ENCODE measurements around the gene GPBP1. TPM values are rescaled to one million over a fixed set of nuclear protein-coding genes. Genes with fewer than 3 reads are reported as not detected.

GPBP1 gene
- total RNA-seq, 1 experiment from 2014 or later, result 100 TPM

DNA sequence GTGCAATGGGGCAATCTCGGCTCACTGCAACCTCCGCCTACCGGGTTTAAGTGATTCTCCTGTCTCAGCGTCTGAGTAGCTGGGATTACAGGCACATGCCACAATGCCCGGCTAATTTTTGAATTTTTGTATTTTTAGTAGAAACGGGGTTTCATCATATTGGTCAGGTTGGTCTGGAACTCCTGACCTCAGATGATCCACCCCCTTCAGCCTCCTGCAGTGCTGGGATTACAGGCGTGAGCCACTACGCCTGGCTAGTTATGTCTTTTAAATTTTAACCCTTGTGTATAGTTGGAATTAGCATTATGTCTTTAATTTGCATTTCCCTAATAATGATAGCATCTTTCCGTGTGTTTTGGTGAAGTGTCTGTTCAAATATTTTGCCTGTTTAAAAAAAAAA is 11.5 kb downstream of the GPBP1 start:
- DNase-seq (ENCODE audit: low spot score) (no peak), ATAC-seq (no peak)
- TF ChIP-seq TEAD4 (CRISPR knock-in tag; IDR thresholded peaks at IDR 0.05) (no peak), ZNF317 (CRISPR knock-in tag; IDR thresholded peaks at IDR 0.05; ENCODE audit: borderline replicate concordance, low read depth) (no peak), ATF1 (CRISPR knock-in tag; IDR thresholded peaks at IDR 0.05) (no peak), ZNF138 (CRISPR knock-in tag; conservative IDR thresholded peaks at IDR 0.05) (no peak), GRHL2 (CRISPR knock-in tag; IDR thresholded peaks at IDR 0.05; ENCODE audit: insufficient replicate concordance, severe bottlenecking) (no peak), OVOL2 (CRISPR knock-in tag; IDR thresholded peaks at IDR 0.05; ENCODE audit: borderline replicate concordance) (no peak), ETV6 (CRISPR knock-in tag; IDR thresholded peaks at IDR 0.05) (no peak), ZNF423 (CRISPR knock-in tag; IDR thresholded peaks at IDR 0.05) (no peak), JUN (CRISPR knock-in tag; IDR thresholded peaks at IDR 0.05) (no peak), TCF7 (CRISPR knock-in tag; IDR thresholded peaks at IDR 0.05; ENCODE audit: low read depth) (no peak), RORB (CRISPR knock-in tag; IDR thresholded peaks at IDR 0.05) (no peak), NFE2L1 (CRISPR knock-in tag; IDR thresholded peaks at IDR 0.05) (no peak)
- TF ChIP-seq, protein P1, sequence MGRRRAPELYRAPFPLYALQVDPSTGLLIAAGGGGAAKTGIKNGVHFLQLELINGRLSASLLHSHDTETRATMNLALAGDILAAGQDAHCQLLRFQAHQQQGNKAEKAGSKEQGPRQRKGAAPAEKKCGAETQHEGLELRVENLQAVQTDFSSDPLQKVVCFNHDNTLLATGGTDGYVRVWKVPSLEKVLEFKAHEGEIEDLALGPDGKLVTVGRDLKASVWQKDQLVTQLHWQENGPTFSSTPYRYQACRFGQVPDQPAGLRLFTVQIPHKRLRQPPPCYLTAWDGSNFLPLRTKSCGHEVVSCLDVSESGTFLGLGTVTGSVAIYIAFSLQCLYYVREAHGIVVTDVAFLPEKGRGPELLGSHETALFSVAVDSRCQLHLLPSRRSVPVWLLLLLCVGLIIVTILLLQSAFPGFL (CRISPR knock-in tag; IDR thresholded peaks at IDR 0.05; ENCODE audit: borderline replicate concordance), result no peak
- TF ChIP-seq, protein P2, sequence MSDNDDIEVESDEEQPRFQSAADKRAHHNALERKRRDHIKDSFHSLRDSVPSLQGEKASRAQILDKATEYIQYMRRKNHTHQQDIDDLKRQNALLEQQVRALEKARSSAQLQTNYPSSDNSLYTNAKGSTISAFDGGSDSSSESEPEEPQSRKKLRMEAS (CRISPR knock-in tag; IDR thresholded peaks at IDR 0.05), result no peak
- TF ChIP-seq, protein P3, sequence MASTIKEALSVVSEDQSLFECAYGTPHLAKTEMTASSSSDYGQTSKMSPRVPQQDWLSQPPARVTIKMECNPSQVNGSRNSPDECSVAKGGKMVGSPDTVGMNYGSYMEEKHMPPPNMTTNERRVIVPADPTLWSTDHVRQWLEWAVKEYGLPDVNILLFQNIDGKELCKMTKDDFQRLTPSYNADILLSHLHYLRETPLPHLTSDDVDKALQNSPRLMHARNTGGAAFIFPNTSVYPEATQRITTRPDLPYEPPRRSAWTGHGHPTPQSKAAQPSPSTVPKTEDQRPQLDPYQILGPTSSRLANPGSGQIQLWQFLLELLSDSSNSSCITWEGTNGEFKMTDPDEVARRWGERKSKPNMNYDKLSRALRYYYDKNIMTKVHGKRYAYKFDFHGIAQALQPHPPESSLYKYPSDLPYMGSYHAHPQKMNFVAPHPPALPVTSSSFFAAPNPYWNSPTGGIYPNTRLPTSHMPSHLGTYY (CRISPR knock-in tag; IDR thresholded peaks at IDR 0.05), result no peak
- TF ChIP-seq, protein P4, sequence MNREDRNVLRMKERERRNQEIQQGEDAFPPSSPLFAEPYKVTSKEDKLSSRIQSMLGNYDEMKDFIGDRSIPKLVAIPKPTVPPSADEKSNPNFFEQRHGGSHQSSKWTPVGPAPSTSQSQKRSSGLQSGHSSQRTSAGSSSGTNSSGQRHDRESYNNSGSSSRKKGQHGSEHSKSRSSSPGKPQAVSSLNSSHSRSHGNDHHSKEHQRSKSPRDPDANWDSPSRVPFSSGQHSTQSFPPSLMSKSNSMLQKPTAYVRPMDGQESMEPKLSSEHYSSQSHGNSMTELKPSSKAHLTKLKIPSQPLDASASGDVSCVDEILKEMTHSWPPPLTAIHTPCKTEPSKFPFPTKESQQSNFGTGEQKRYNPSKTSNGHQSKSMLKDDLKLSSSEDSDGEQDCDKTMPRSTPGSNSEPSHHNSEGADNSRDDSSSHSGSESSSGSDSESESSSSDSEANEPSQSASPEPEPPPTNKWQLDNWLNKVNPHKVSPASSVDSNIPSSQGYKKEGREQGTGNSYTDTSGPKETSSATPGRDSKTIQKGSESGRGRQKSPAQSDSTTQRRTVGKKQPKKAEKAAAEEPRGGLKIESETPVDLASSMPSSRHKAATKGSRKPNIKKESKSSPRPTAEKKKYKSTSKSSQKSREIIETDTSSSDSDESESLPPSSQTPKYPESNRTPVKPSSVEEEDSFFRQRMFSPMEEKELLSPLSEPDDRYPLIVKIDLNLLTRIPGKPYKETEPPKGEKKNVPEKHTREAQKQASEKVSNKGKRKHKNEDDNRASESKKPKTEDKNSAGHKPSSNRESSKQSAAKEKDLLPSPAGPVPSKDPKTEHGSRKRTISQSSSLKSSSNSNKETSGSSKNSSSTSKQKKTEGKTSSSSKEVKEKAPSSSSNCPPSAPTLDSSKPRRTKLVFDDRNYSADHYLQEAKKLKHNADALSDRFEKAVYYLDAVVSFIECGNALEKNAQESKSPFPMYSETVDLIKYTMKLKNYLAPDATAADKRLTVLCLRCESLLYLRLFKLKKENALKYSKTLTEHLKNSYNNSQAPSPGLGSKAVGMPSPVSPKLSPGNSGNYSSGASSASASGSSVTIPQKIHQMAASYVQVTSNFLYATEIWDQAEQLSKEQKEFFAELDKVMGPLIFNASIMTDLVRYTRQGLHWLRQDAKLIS (CRISPR knock-in tag; IDR thresholded peaks at IDR 0.05; ENCODE audit: borderline replicate concordance), result no peak
- TF ChIP-seq, protein P5, sequence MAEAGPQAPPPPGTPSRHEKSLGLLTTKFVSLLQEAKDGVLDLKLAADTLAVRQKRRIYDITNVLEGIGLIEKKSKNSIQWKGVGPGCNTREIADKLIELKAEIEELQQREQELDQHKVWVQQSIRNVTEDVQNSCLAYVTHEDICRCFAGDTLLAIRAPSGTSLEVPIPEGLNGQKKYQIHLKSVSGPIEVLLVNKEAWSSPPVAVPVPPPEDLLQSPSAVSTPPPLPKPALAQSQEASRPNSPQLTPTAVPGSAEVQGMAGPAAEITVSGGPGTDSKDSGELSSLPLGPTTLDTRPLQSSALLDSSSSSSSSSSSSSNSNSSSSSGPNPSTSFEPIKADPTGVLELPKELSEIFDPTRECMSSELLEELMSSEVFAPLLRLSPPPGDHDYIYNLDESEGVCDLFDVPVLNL (CRISPR knock-in tag; IDR thresholded peaks at IDR 0.05; ENCODE audit: borderline replicate concordance, low read depth), result no peak
- TF ChIP-seq, protein P6, sequence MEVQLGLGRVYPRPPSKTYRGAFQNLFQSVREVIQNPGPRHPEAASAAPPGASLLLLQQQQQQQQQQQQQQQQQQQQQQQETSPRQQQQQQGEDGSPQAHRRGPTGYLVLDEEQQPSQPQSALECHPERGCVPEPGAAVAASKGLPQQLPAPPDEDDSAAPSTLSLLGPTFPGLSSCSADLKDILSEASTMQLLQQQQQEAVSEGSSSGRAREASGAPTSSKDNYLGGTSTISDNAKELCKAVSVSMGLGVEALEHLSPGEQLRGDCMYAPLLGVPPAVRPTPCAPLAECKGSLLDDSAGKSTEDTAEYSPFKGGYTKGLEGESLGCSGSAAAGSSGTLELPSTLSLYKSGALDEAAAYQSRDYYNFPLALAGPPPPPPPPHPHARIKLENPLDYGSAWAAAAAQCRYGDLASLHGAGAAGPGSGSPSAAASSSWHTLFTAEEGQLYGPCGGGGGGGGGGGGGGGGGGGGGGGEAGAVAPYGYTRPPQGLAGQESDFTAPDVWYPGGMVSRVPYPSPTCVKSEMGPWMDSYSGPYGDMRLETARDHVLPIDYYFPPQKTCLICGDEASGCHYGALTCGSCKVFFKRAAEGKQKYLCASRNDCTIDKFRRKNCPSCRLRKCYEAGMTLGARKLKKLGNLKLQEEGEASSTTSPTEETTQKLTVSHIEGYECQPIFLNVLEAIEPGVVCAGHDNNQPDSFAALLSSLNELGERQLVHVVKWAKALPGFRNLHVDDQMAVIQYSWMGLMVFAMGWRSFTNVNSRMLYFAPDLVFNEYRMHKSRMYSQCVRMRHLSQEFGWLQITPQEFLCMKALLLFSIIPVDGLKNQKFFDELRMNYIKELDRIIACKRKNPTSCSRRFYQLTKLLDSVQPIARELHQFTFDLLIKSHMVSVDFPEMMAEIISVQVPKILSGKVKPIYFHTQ (CRISPR knock-in tag; IDR thresholded peaks at IDR 0.05), result no peak
- TF ChIP-seq, protein P7, sequence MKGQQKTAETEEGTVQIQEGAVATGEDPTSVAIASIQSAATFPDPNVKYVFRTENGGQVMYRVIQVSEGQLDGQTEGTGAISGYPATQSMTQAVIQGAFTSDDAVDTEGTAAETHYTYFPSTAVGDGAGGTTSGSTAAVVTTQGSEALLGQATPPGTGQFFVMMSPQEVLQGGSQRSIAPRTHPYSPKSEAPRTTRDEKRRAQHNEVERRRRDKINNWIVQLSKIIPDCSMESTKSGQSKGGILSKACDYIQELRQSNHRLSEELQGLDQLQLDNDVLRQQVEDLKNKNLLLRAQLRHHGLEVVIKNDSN (CRISPR knock-in tag; IDR thresholded peaks at IDR 0.05), result no peak
- ChIA-PET CTCF (interaction anchor here (0.6 kb wide), 1 partner anchor 253 kb away, joined by 3 read pairs; no protein-coding TSS in a partner anchor), POLR2A (interaction anchor here (0.6 kb wide), 1 partner anchor 37 kb away, joined by 10 read pairs; no protein-coding TSS in a partner anchor)
- Mint-ChIP-seq H3K27ac (peak overlapping the region; percentile 34), H3K36me3 (peaks cover 11% of the 10 kb centered on the region), H3K4me1 (peaks cover 66% of the 10 kb centered on the region), H3K27me3 (ENCODE audit: low read depth) (no peaks in the 10 kb centered on the region), H3K4me3 (peak overlapping the region; percentile 18), H3K9me3 (no peaks in the 10 kb centered on the region)
